ENCODE results near the gene SLBP. TPM values are rescaled to one million over a fixed set of nuclear protein-coding genes. Genes with fewer than 3 reads are reported as not detected.

The SLBP gene
- total and polyA plus RNA-seq, 10 of the 15 experiments (the other 5 are each of a cell fraction or from before 2014, with no cell fraction given) = 94.4 to 278 (median 158) TPM

DNA sequence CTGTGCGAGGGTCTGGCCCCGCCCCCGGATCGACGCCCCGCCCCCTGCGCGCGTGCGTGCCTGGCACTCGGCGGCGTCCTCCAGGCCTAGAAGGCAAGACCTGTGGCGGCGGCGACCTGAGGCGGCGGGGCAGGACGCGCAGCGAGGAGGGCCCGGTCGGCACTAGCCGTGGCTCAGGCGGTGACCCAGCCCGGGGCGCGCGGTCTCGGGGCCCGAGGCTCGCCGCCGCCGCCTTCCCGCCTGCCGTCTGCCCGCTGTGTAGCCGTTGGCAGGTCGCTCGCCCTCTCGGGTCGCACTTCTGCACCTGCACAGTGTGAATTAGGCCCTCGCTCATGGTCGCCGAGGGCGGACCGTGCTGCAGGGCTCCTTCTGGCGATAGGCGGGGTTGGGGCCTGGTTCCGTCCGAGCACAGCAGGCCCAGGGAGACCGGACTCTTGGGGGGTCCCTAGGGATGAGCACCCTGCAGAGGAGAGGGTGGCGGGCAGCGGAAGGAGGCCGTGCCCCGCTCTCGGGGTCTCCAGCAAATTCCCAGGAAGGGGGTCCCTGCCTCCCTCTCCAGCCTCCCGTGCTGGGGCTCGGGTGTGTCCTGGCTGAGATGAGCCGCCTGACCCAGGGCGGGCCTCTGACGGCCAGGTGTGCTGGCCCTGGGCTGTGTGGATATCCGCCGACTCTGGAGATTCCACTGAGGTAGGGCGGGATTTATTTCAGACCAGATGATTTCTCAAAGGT, 27.4 kb downstream of the SLBP start:
- Histone ChIP-seq H4K20me1 (ENCODE audit: control insufficient read depth, insufficient read depth) (no peaks in the 10 kb centered on the region), H2AFZ (ENCODE audit: control insufficient read depth, low read depth, low read length) (peak overlapping the region; percentile 87), H3K36me3 (ENCODE audit: control insufficient read depth in 2 of 2, insufficient read depth in 2 of 2, low read length in 1 of 2) (no peaks in the 10 kb centered on the region; a peak in 1 of 4 replicates), H3K4me1 (ENCODE audit: control insufficient read depth, insufficient read depth, low read length) (peaks cover 11% of the 10 kb centered on the region), H3K4me3 (peak overlapping the region; percentile 65), H3K9me3 (replicated peaks; ENCODE audit: control insufficient read depth, insufficient read depth, low read length) (no peaks in the 10 kb centered on the region), H3K27ac (ENCODE audit: control insufficient read depth, insufficient read depth) (no peak overlapping the region), H3K79me2 (ENCODE audit: control insufficient read depth, insufficient read depth, low read length) (no peaks in the 10 kb centered on the region), H3K27me3 (replicated peaks in 1 of 2; ENCODE audit: control insufficient read depth in 2 of 2, insufficient read depth in 2 of 2, low read length in 1 of 2) (no peaks in the 10 kb centered on the region), H3K4me2 (ENCODE audit: control insufficient read depth, insufficient read depth) (peak overlapping the region; percentile 97), H3K9ac (ENCODE audit: control insufficient read depth, insufficient read depth, low read length) (peak overlapping the region; percentile 54; the same call in 1 of the 2 replicates)
- BruUV-seq (replicated peaks) = no TSS peak
- WGBS (ENCODE audit: insufficient coverage, insufficient replicate concordance, low lambda C conversion rate, missing lambda C conversion rate) = 19% methylated on average over 65 of the region's 66 CpGs
- peak; percentile 57 for ATAC-seq
- RAD21 ChIA-PET (ENCODE audit: unreplicated experiment) = no interaction called here
- DNase-seq (ENCODE audit: low read depth, low spot score) = no peak
- SMC1A ChIA-PET (ENCODE audit: uncharacterized antibody, unreplicated experiment) = no interaction called here
- intact Hi-C loops (cut with micrococcal nuclease; ENCODE audit: unreplicated experiment) = loop anchor here (2.0 kb wide), 1 partner anchor 28 kb away; the partner anchor contains the start of gene SLBP
- in situ Hi-C loops (cut with MboI) = no loop called here
- POLR2A ChIA-PET = no interaction called here
- CTCF ChIA-PET = no interaction called here
- no peak for FAIRE-seq
- TF ChIP-seq MTA3 (IDR thresholded peaks at IDR 0.05; ENCODE audit: borderline replicate concordance, low read length) (no peak), SREBF2 (IDR thresholded peaks at IDR 0.05; ENCODE audit: low read length) (no peak), NFYA (IDR thresholded peaks at IDR 0.05; ENCODE audit: borderline replicate concordance, low read depth, low read length) (no peak), GATAD2B (conservative IDR thresholded peaks at IDR 0.05; ENCODE audit: low read depth) (peak; percentile 4; the same call in 1 of the 2 replicates), ZBTB40 (IDR thresholded peaks at IDR 0.05; ENCODE audit: borderline replicate concordance) (no peak), RFX5 (IDR thresholded peaks at IDR 0.05; ENCODE audit: low read depth, low read length) (no peak), TCF12 (IDR thresholded peaks at IDR 0.05; ENCODE audit: low read depth, low read length) (no peak), SREBF1 (IDR thresholded peaks at IDR 0.05; ENCODE audit: low read length) (no peak), ASH2L (IDR thresholded peaks at IDR 0.05; ENCODE audit: borderline replicate concordance, low read depth) (no peak), IKZF1 (conservative IDR thresholded peaks at IDR 0.05) (no peak), BCL11A (IDR thresholded peaks at IDR 0.05; ENCODE audit: low read depth, low read length) (no peak), HCFC1 (IDR thresholded peaks at IDR 0.05; ENCODE audit: low read length) (no peak), SMAD5 (IDR thresholded peaks at IDR 0.05; ENCODE audit: low read depth) (no peak), RBBP5 (conservative IDR thresholded peaks at IDR 0.05) (no peak), ETV6 (conservative IDR thresholded peaks at IDR 0.05 in 1 of 2, IDR thresholded peaks at IDR 0.05 in 1 of 2; ENCODE audit: borderline replicate concordance in 1 of 2, low read depth in 1 of 2) (no peak), SPI1 (IDR thresholded peaks at IDR 0.05; ENCODE audit: borderline replicate concordance, insufficient read depth, low read depth, low read length) (no peak)
- TF ChIP-seq, protein P1, sequence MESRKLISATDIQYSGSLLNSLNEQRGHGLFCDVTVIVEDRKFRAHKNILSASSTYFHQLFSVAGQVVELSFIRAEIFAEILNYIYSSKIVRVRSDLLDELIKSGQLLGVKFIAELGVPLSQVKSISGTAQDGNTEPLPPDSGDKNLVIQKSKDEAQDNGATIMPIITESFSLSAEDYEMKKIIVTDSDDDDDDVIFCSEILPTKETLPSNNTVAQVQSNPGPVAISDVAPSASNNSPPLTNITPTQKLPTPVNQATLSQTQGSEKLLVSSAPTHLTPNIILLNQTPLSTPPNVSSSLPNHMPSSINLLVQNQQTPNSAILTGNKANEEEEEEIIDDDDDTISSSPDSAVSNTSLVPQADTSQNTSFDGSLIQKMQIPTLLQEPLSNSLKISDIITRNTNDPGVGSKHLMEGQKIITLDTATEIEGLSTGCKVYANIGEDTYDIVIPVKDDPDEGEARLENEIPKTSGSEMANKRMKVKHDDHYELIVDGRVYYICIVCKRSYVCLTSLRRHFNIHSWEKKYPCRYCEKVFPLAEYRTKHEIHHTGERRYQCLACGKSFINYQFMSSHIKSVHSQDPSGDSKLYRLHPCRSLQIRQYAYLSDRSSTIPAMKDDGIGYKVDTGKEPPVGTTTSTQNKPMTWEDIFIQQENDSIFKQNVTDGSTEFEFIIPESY (IDR thresholded peaks at IDR 0.05) = no peak
- TF ChIP-seq, protein P2, sequence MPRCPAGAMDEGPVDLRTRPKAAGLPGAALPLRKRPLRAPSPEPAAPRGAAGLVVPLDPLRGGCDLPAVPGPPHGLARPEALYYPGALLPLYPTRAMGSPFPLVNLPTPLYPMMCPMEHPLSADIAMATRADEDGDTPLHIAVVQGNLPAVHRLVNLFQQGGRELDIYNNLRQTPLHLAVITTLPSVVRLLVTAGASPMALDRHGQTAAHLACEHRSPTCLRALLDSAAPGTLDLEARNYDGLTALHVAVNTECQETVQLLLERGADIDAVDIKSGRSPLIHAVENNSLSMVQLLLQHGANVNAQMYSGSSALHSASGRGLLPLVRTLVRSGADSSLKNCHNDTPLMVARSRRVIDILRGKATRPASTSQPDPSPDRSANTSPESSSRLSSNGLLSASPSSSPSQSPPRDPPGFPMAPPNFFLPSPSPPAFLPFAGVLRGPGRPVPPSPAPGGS (IDR thresholded peaks at IDR 0.05; ENCODE audit: borderline replicate concordance, insufficient read depth, low read depth, low read length, poor library complexity, severe bottlenecking) = no peak

Data from GM12878 (cell line).